ENCODE measurements around the gene EFCAB8.
"Not testable (repeated sequence)": the region's sequence is repeated elsewhere in the genome, so short reads cannot be mapped to it uniquely, and the experiment has no call there.

Gene EFCAB8

GRCh38 chr20:32914031-32914430, 55.3 kb downstream of the EFCAB8 start:
- DNase-seq: no peak

DNA sequence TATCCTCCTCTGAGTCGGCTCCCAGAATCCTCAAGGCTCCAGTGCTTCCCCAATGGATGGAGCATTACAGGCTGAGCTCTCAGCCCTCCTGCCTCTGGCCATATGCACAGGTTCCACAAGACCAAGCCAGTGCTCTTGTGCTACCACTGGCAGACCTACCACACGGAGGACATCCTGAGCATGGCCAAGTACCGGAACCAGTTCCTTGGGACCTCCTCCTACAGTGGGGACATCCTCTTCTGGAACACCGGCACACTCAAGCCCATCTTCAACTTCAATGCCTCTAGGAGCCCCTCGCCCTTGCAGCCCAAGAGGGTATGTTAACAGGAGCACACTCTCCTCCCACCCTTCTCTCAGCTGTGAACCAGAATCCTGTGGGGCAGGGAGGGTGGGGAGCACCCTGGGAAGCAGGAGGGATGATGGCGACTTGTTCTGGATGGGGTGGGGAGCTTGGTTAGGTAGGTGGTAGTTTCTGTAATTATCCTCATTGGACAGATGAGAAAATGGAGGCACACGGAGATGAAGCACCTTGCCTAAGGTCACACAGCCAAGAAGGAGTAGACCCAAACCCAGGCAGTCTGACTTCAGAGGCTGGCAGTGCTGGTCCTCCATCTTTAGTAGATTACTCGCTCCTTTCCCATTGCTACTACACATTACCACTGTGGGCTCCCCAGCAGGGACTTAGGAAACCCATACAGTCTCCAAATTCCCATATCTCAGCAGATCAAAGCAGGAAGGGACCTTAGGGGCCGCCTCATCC, 58.6 kb downstream of the EFCAB8 start:
- no peak for DNase-seq

DNA sequence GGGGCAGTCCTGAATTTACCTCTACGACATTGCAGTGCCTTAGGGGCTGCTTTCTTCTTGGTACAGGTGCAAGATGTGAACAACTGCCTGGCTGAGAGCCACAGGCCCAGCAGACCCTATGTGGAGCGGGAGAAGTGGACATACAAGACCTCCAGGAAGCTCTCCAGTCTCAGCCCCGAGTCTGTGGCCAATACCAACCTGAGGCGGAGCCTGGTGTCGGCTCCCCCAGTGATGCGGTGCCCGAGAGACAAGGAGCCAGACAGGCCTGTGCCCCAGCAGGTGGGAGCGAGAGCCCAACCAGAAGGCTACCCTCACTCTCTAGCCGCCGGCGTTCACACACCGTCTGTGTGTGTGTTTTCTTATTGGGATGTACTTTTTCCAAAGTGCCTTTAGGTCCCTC, 59.6 kb downstream of the EFCAB8 start:
- DNase-seq: no peak

- DNase-seq: no peak
Observed at GRCh38 chr20:32918751-32919150, 60.0 kb downstream of the EFCAB8 start.

- DNase-seq: no peak
Observed at GRCh38 chr20:32920066-32920465, 61.3 kb downstream of the EFCAB8 start.

DNA sequence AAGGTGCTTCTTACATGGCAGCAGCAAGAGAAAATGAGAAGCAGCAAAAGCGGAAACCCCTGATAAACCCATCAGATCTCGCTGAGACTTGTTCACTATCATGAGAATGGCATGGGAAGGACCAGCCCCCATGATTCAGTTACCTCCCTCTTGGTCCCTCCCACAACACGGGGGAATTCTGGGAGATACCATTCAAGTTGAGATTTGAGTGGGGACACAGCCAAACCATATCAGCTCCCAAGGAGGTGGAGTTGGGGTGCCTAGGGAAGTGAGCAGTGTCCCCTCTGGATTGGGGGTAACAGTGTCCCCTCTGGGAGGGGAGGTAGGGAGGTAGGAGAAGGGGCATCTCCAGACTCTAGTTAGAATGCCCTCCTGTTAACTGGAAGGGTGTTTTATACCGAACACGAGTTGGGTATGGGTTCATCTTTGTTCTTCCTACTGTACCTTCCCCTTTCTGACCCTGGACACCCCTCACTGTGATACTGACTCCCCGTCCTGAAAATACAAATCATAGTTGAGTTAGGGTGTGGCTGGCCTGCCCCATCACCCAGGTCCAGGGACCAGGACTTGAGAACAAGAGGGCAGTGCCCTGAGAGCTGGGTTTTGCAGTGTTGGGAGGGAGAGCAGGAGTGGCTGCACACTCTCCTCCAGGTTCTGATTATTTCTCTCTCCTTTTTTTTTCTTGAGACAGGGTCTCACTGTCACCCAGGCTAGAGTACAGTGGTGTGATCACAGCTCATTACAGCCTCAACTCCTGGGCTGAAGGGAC, 62.0 kb downstream of the EFCAB8 start:
- no peak for DNase-seq

DNA sequence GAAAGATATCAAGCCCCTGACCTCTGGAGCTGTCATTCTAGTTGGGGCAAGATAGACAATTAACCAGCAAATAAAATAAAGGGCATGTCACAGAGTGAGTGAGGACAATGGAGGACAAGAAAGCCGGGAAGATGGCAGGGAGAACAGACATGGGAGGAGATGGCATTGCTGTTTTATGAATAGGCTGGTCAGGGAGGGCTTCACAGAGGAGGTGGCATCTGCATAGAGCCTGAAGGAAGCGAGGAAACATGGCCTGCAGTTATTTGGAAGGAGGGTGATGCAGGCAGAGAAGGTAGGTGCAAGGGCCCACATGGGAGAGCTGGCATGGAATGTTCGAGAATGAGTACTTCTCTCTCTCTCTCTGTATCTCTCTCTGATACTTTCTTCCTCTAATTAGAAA, 63.7 kb downstream of the EFCAB8 start:
- no peak for DNase-seq

- no peak for DNase-seq
Observed at GRCh38 chr20:32924781-32925180, 66.1 kb downstream of the EFCAB8 start.

GRCh38 chr20:32925481-32926196, 66.9 kb downstream of the EFCAB8 start:
- DNase-seq: no peak

DNA sequence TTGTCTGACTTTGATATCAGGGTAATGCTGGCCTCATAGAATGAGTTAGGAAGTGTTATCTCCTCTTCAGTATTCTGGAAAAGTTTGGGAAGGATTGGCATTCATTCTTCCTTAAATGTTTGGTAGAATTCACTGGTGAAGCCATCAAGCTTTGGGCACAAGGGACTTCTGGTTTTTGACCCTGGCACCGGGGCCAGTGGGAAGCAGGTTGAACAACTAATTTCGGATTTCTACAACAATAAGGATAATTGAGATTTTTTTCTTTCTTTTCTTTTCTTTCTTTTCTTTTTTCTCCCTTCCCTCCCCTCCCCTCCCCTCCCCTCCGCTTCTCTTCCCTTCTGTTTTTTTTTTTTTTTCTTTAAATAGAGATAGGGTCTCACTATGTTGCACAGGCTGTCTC, 70.4 kb downstream of the EFCAB8 start:
- DNase-seq: no peak

- DNase-seq: no peak
Observed at GRCh38 chr20:32930181-32930580, 71.5 kb downstream of the EFCAB8 start.

- no peak for DNase-seq
Observed at GRCh38 chr20:32930701-32931100, 72.0 kb downstream of the EFCAB8 start.

- DNase-seq: no peak
Observed at GRCh38 chr20:32934580-32934979, 75.9 kb downstream of the EFCAB8 start.

DNA sequence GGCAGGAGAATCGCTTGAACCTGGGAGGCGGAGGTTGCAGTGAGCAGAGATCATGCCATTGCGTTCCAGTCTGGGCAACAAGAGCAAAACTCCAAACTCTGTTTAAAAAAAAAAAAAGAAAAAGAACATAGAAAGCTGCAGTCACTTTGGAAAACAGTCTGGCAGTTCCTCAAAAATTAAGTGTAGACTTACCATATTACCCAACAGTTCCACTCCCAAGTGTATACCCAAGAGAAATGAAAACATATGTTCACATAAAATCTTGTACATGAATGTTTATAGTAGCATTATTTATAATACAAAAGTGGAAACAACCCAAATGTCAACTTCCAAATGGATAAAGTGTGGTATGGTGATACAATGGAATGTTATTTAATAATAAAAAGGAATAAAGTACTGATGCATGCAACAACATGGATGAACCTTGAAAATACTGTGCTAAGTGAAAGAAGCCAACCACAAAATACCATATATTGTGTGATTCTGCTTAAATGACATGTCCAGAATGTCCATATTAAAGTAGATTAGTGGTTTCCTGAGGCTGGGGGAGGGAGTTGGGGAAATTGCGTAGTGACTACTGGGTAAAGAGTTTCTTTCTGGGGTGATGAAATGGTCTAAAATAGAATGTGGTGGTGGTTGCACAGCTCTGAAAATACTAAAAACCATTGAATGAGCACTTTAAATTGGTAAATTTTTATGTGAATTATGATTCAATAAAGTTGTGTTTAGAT, 82.6 kb downstream of the EFCAB8 start:
- DNase-seq: no peak

DNA sequence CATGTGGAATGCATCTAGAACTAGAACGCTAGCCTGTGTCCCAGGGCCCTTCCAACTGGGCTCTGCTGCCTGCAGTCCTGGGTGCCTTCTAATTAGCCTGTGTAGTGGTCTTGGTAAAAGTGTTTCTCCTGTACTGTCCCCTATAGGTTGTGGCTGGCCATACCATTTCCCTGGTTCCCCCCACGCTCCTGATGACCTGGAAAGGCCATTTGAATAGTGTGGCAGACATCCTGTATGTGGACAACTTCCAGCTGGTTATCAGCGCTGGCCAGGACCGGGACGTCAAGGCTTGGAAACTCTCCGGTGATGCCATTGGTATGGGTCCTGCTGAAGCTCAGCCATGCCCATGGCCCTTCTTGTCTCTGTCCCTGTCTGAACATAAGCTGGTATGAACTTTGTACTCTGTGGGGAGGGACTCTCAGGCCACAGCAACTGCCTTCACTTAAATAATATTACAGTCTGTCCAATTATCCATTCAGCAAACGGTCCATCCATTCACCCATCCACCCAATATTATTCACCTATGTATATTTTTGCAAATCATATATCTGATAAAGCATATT, 84.8 kb downstream of the EFCAB8 start:
- no peak for DNase-seq

DNA sequence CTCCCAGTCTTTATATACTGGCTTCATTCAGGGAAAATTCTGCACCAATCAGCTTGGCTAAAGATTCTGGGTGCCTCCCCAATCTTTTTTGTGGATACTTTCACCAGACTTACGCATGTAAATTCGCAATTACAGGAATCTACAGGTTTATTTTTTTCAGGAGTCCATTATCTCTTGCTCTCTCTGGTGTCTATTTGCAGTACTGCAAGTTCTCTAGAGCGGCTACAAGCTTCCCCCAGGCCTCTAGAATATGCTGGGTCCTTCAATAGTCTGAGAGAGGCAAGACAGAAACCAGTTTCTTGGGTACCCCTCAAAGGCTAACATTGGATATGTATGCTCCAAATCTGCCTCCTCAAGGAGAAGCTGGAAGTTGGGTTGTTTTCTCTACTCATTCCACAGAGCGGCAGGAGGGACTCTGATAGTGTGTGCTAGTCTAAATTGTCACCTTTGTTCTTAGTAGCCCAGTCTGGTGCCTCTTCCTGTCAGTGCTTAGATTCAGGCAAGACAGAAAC, 87.0 kb downstream of the EFCAB8 start:
- no peak for DNase-seq

DNA sequence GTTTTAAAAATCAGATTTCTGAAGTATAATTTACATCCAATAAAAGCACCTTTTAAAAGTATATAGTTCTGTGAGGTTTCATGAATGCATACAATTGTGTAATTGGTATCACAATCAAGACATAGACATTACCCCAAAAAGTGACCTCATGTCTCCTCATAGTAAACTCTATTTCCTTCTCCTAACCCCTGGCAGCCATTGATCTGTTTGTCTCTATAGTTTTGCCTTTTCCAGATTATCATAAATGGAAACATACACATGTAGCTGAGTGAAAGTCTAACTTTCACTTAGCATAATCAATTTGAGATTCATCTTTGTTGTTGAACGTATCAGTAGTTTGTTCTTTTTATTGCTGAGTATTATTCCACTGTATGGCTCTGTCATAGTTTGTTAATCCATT, 87.9 kb downstream of the EFCAB8 start:
- no peak for DNase-seq

DNA sequence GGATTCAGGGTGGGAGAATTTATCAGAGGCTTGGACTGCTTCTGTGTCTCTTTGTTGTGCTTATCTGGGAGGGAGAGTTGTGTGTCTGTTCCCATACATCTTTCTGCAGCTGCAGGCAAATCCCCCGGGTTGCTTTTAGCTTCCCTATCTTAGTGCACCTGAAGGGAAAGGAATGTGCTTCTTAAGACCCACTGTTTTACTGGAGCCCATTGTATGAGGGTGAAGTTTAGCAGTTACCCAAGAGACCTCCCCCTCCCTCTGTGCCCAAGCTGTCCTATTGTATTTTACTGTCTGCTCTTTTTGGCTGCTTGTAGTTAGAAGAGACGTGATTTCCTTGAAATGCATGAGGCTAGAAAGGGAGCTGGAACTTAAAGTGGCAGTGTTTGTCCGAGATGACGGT, 91.8 kb downstream of the EFCAB8 start:
- not testable (repeated sequence) for DNase-seq

- DNase-seq: no peak
Observed at GRCh38 chr20:32957459-32957858, 98.7 kb downstream of the EFCAB8 start.

DNA sequence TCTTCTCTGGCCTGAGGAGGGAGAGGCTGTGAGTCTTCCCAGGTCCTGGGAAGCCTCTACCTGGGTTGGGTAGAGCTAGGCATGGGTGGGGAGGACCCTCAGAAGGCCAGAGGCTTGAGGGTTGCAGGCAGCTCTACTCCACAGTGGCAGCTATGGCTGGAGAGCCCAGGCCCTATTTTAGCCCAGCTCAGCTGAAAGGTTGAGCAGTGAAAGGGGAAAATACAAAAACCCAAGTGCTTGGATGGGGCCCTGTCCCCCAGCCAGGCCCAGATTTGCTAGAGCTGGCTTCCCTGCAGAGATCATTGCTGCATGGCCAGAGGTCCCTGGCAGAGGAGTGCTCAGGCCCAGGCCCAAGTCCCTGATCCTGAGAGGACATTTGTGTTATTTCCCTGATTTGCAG, 99.9 kb downstream of the EFCAB8 start:
- no peak for DNase-seq

DNA sequence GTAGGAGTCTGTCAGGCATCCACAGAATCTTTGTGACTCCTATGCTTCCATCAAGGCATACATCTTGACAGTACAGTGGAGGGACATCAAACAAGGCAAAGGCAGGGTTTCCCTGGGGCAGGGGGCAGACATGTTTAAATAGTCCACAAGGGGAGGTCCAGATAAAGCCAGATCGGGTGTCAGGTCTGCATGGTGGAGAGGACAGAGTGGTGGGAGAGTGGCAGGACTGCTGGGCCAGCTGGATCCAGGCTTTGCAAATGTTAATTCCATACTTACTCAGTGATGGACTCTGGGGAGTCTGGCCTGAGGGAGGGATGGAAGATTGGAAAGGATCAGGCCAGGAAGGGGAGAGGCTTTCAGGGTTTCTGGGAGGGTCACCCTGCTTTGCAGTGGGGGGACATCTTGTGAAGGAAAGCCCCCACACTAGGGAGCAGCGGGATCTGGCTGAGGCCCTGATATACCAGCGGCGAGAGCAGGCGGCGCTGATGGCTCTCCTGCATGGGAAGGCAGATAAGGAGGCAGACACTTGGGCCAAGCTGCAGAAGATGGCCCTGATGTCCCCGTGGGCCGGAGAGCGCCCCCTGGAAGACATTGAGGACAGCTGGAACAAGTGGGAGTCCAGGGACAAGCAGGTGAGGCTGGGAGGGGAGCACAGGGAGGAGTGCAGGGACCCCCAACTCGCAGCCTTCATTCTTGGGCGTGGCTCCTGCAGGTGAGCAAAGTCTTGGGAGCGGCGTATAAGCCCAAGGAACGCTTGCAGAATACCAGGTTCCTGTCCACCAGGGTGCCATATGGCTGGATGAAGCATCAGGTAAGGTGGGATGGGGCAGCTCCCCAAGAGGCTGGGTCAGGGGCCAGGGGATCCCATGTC, 100.9 kb downstream of the EFCAB8 start:
- DNase-seq: no peak
